ENCODE measurements around the gene LHFPL3.

GRCh38 chr7:104935276-104935675, 606.9 kb downstream of the LHFPL3 start:
- TF ChIP-seq FOXM1 (IDR thresholded peaks at IDR 0.05; ENCODE audit: borderline replicate concordance), result no peak
- no peak for TF ChIP-seq BHLHE40 (IDR thresholded peaks at IDR 0.05; ENCODE audit: borderline replicate concordance)
- TF ChIP-seq SUZ12 (IDR thresholded peaks at IDR 0.05), result no peak
- no peak for TF ChIP-seq ARNT (IDR thresholded peaks at IDR 0.05)
- TF ChIP-seq TARDBP (IDR thresholded peaks at IDR 0.05), result no peak
- no peak for TF ChIP-seq SP1 (IDR thresholded peaks at IDR 0.05)
- TF ChIP-seq L3MBTL2 (conservative IDR thresholded peaks at IDR 0.05), result no peak
- no peak for TF ChIP-seq NFRKB (IDR thresholded peaks at IDR 0.05)
- TF ChIP-seq FOXK2 (IDR thresholded peaks at IDR 0.05), result no peak
- TF ChIP-seq FOXA1 (IDR thresholded peaks at IDR 0.05), result no peak
- TF ChIP-seq PKNOX1 (IDR thresholded peaks at IDR 0.05), result no peak

All from HEK293T (cell line).